Measurements from ENCODE around the gene MPIG6B.

GRCh38 chr6:31750411-31751022 is 27.3 kb downstream of the MPIG6B start:
- no peak for TF ChIP-seq CTCF (conservative IDR thresholded peaks at IDR 0.05 in 1 of 2, IDR thresholded peaks at IDR 0.05 in 1 of 2; ENCODE audit: low read depth in 1 of 2, low read length in 2 of 2)
- no peak for TF ChIP-seq EZH2 (IDR thresholded peaks at IDR 0.05; ENCODE audit: low read length, missing control alignments)
